Colonic mucosa (tissue), 4 donors: ENCODE measurements around the gene CCNB1. TPM values are rescaled to one million over a fixed set of nuclear protein-coding genes. Genes with fewer than 3 reads are reported as not detected.

Source experiments
- DNase-seq: peaks from one replicate; pipeline ENCODE4 v3.0.0-alpha.2; 2020
- H3K27ac ChIP-seq: fragments of 200-600 bp; one replicate; pipeline ENCODE4 v1.8.0; 2021
- H3K27me3 ChIP-seq: fragments of 200-600 bp; one replicate; pipeline ENCODE4 v1.8.0; 2021
- H3K36me3 ChIP-seq: fragments of 200-600 bp; one replicate; pipeline ENCODE4 v1.8.0; 2021
- H3K4me1 ChIP-seq: fragments of 200-600 bp; one replicate; pipeline ENCODE4 v1.8.0; 2021; ENCODE audit warnings: mild to moderate bottlenecking
- H3K4me3 ChIP-seq: fragments of 200-600 bp; one replicate; pipeline ENCODE4 v1.8.0; 2021
- H3K9ac ChIP-seq, 2 donors: one replicate each; pipeline ENCODE4 v1.7.0; 2013; ENCODE audit warnings: control low read depth in 2 of 2, low read depth in 2 of 2, low read length in 2 of 2
- H3K9me3 ChIP-seq: fragments of 200-600 bp; one replicate; pipeline ENCODE4 v1.8.0; 2021
- CTCF ChIP-seq: fragments of 200-600 bp; IDR thresholded peaks from one replicate; pipeline ENCODE4 v1.8.0; 2022; ENCODE audit warnings: antibody characterized with exemption, mild to moderate bottlenecking
- intact Hi-C: fragments of 100-400 bp; cut with DNase I; formaldehyde crosslinking; loops from one replicate; pipeline ENCODE4 v1.14.1; 2022
- total RNA-seq, 2 donors: library from RNA; stranded (reverse); fragmentation: NEBNext Ultra II Directional in 1 of 2; extraction: Animal tissue kit (Norgen Biotek cat#: 25700) in 1 of 2; gene quantifications; one replicate each; pipeline ENCODE4 v1.2.1, GENCODE V29; 2021
- donor health status: healthy.
- donor health status: DM: no; HTN: no; CAD: no.
- donor health status: DM: no; HTN: no; CAD: no.

CCNB1 gene
- total RNA-seq, 2 donors from 2014 or later = 43.1 to 189 TPM

- H3K4me3 ChIP-seq = no peak overlapping the region
- H3K4me1 ChIP-seq = no peaks in the 10 kb centered on the region
- no peaks in the 10 kb centered on the region for H3K36me3 ChIP-seq
- intact Hi-C loops = no loop called here
- H3K9me3 ChIP-seq = no peaks in the 10 kb centered on the region
- no peak for DNase-seq
- H3K9ac ChIP-seq = no peak overlapping the region
- H3K27me3 ChIP-seq = no peaks in the 10 kb centered on the region
- H3K27ac ChIP-seq = no peak overlapping the region
- TF ChIP-seq CTCF = no peak
These were observed 39.7 kb downstream of the CCNB1 start for GRCh38 chr5:69206528-69207190.

GRCh38 chr5:69209602-69210001, 42.7 kb downstream of the CCNB1 start:
- no peaks in the 10 kb centered on the region for H3K36me3 ChIP-seq
- H3K4me3 ChIP-seq = no peak overlapping the region
- intact Hi-C loops = loop anchor here (10.0 kb wide), 1 partner anchor 45 kb away; the partner anchor contains the start of gene CCNB1
- no peaks in the 10 kb centered on the region for H3K9me3 ChIP-seq
- TF ChIP-seq CTCF = no peak
- no peaks in the 10 kb centered on the region for H3K4me1 ChIP-seq
- no peak overlapping the region for H3K9ac ChIP-seq
- H3K27me3 ChIP-seq = no peaks in the 10 kb centered on the region
- DNase-seq = no peak
- H3K27ac ChIP-seq = no peak overlapping the region

GRCh38 chr5:69211200-69211599, 44.2 kb downstream of the CCNB1 start:
- DNase-seq = no peak
- Histone ChIP-seq H3K4me3 (no peak overlapping the region), H3K27me3 (no peaks in the 10 kb centered on the region), H3K36me3 (no peaks in the 10 kb centered on the region), H3K9me3 (no peaks in the 10 kb centered on the region), H3K27ac (no peak overlapping the region), H3K4me1 (no peaks in the 10 kb centered on the region), H3K9ac (no peak overlapping the region)
- intact Hi-C loops = loop anchor here (10.0 kb wide), 1 partner anchor 46 kb away; the partner anchor contains the start of gene CCNB1
- no peak for TF ChIP-seq CTCF

- no peak for DNase-seq
- no peaks in the 10 kb centered on the region for H3K4me1 ChIP-seq
- no peaks in the 10 kb centered on the region for H3K27me3 ChIP-seq
- no peak overlapping the region for H3K27ac ChIP-seq
- intact Hi-C loops = loop anchor here (10.0 kb wide), 1 partner anchor 47 kb away; the partner anchor contains the start of gene CCNB1
- no peak overlapping the region for H3K4me3 ChIP-seq
- TF ChIP-seq CTCF = no peak
- no peaks in the 10 kb centered on the region for H3K9me3 ChIP-seq
- H3K36me3 ChIP-seq = no peaks in the 10 kb centered on the region
- H3K9ac ChIP-seq = no peak overlapping the region
These were observed 45.1 kb downstream of the CCNB1 start for GRCh38 chr5:69212022-69212421.

- Histone ChIP-seq H3K4me3 (no peak overlapping the region), H3K27me3 (no peaks in the 10 kb centered on the region), H3K36me3 (no peaks in the 10 kb centered on the region), H3K9ac (no peak overlapping the region), H3K9me3 (no peaks in the 10 kb centered on the region), H3K4me1 (peaks cover 1% of the 10 kb centered on the region), H3K27ac (no peak overlapping the region)
- intact Hi-C loops = loop anchor here (10.0 kb wide), 1 partner anchor 49 kb away; the partner anchor contains the start of gene CCNB1
- DNase-seq = no peak
- TF ChIP-seq CTCF = no peak
These were observed 46.7 kb downstream of the CCNB1 start for GRCh38 chr5:69213513-69214215.
